H1 (cell line): ENCODE results near the gene PXN. TPM values are rescaled to one million over a fixed set of nuclear protein-coding genes. Genes with fewer than 3 reads are reported as not detected.

Experiments used
- ATF2 ChIP-seq: IDR thresholded peaks from 2 replicates; pipeline ENCODE4 v1.6.1; 2012; ENCODE audit warnings: low read length, inconsistent platforms
- CTCF ChIP-seq, 3 experiments: IDR thresholded peaks; 1 replicate in 2 of 3; 2 replicates in 1 of 3; pipeline versions ENCODE4 v1.5.1 to v1.6.1; 2011; ENCODE audit warnings: low read length in 3 of 3, mild to moderate bottlenecking in 3 of 3, inconsistent platforms in 2 of 3, low read depth in 1 of 3, moderate library complexity in 1 of 3; ENCODE audit not compliant: insufficient read depth in 1 of 3; ENCODE audit errors: control extremely low read depth in 1 of 3
- RBBP5 ChIP-seq: IDR thresholded peaks from 2 replicates; pipeline ENCODE4 v1.7.1; 2012; ENCODE audit warnings: low read depth, mild to moderate bottlenecking, inconsistent platforms, low read length, moderate library complexity, borderline replicate concordance
- RFX5 ChIP-seq: IDR thresholded peaks from 2 replicates; pipeline ENCODE4 v1.6.1; 2011; ENCODE audit warnings: low read depth, low read length, improper control_type of control experiment, borderline replicate concordance
- RXRA ChIP-seq: IDR thresholded peaks from 2 replicates; pipeline ENCODE4 v1.6.1; 2011; ENCODE audit warnings: low read depth, mild to moderate bottlenecking, low read length, moderate library complexity; ENCODE audit not compliant: insufficient read depth
- SP1 ChIP-seq: IDR thresholded peaks from 2 replicates; pipeline ENCODE4 v1.6.1; 2011; ENCODE audit warnings: low read depth, low read length
- SP4 ChIP-seq: IDR thresholded peaks from 2 replicates; pipeline ENCODE4 v1.6.1; 2012; ENCODE audit warnings: low read length, inconsistent platforms
- polyA plus RNA-seq, 7 experiments: library from polyadenylated mRNA; depleted of rRNA in 3 of 7; stranded (reverse) in 5 of 7; unstranded in 2 of 7; fragments of >200 nt in 5 of 7; fragments of 200-250 nt in 2 of 7; gene quantifications; 1 replicate in 5 of 7; 2 replicates in 1 of 7; 4 replicates in 1 of 7; pipeline versions ENCODE4 v1.2.1 to v1.2.3, GENCODE V29; 2011 to 2013; ENCODE audit warnings: missing spikeins in 2 of 7, mixed read lengths in 2 of 7
- total RNA-seq: library from RNA; stranded (reverse); fragmentation: NEBNext Ultra II Directional; extraction: Animal tissue kit (Norgen Biotek cat#: 25700); gene quantifications from 2 replicates; pipeline ENCODE4 v1.2.1, GENCODE V29; 2021

The PXN gene
- total and polyA plus RNA-seq, 2 of the 8 experiments (the other 6 are each of a cell fraction or from before 2014, with no cell fraction given): 51.0 to 105 TPM

GRCh38 chr12:120247621-120248030 is 17.9 kb downstream of the PXN start (continued):
- no peak for TF ChIP-seq ATF2
- TF ChIP-seq RBBP5: no peak
- TF ChIP-seq SP1: no peak
- TF ChIP-seq CTCF (IDR thresholded peaks at IDR 0.05; ENCODE audit: control extremely low read depth in 1 of 3, insufficient read depth in 1 of 3, low read depth in 1 of 3, low read length in 3 of 3): no peak
- no peak for TF ChIP-seq SP4
- no peak for TF ChIP-seq RXRA
- TF ChIP-seq RFX5: no peak
- TF ChIP-seq, all 59 proteins: peak for 0
